Non-pigmented ciliary epithelial cell (primary cell): Measurements from ENCODE around the gene SLC19A3.
"Not testable (repeated sequence)": the region's sequence is repeated elsewhere in the genome, so short reads cannot be mapped to it uniquely, and the experiment has no call there.

Experiments used
- DNase-seq: peaks from one replicate; pipeline ENCODE4 v3.0.0-alpha.2; 2010; ENCODE audit warnings: low read depth

The SLC19A3 gene

DNA sequence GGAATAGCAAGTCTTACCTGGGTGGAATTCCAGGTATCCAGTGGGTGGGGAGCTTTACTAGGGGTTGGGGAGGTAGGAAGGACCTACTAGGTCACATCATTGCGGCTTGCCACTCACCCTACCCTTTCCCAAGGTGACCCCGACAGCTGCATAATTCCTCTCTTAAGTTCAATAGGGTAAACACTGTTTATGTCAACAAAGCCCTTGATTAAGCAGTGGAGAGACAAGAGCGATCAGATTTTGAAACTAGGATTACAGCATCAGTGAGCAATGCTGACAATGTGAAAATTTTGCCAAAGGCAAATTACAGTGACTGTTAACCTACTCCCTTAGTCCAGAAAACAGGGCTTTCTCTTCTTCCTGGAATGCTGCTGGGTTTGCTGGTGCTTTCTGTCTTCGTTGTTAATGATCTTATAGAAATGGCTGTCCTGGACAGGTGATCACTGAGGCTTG, 14.5 kb downstream of the SLC19A3 start:
- DNase-seq = no peak

DNA sequence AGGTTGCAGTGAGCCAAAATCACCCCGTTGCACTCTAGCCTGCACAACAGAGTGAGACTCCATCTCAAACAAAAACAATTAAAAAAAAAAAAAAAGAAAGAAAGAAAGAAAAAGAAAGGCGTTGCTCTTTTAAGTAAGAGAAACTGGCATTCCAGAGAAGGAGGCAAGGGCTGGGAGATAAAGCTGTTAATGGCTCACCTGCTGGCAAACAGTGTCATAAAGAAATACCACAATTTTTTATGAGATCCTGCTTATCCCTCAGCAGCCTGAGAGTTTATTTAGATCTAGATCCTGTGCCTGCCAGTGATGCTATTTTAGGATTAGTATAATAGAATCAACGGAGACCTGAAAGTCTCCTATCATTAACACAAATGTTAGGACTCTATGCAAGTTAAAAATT, 16.3 kb downstream of the SLC19A3 start:
- no peak for DNase-seq

DNA sequence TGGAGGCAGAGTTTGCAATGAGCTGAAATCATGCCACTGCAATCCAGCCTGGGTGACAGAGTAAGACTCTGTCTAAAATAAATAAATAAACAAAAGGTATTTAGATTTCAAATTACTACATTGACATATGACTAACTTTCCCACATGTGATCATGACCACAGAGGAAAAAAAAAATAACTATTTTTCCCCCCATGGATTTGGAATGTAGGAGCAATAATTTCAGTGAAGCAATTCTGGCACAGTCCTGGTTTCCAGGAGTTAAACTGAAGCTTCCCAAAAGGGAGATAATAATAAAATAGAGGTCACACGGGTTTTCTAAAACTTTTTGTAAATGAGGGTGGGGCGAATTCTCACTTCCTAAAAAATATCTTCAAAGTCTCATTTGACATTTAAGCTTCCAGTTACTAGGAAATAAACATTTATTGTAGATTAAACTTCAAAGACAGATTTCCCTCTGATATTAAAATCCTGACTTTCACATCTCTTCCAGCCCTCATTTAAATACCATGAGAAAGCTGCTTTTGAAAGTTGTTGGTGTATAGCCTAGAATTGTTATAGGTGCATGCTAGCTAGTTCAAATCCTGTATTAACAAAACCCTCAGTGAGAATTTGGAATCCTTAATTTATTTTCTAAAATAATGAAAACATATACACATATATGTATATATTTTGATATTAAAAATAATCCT, 20.7 kb downstream of the SLC19A3 start:
- DNase-seq = no peak

DNA sequence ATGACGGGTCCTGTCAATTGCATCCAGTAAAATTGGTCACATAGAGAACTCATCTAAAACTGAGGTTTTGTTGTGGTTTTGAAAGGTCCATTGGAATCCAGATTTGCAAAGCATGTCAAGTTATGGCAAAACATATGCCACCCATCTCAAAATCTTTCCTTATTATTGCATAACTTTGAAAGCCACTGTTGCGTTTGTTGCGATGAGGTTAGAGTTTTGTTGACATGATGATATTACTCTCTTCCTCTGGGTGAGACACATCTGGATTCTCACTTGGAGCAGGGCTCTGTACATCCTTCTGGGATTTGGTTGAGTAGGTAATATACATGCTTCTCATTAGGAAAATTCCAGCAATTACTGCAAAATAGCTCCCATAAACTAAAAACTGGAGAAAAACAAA, 30.6 kb downstream of the SLC19A3 start:
- no peak for DNase-seq

DNA sequence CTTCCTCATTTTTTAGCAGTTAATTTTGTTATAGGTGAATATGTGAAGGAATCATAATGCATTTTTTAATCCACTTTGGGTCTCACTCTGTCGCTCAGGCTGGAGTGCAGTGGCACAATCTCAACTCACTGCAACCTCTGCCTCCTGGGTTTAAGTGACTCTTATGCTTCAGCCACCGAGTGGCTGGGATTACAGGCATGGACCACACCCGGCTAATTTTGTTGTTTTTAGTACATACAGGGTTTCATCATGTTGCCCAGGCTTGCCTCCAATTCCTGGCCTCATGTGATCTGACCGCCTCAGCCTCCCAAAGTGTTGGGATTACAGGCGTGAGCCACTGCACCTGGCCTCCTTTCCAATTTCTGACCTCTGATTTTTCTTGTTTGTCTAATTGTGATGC, 33.6 kb downstream of the SLC19A3 start:
- DNase-seq = no peak

DNA sequence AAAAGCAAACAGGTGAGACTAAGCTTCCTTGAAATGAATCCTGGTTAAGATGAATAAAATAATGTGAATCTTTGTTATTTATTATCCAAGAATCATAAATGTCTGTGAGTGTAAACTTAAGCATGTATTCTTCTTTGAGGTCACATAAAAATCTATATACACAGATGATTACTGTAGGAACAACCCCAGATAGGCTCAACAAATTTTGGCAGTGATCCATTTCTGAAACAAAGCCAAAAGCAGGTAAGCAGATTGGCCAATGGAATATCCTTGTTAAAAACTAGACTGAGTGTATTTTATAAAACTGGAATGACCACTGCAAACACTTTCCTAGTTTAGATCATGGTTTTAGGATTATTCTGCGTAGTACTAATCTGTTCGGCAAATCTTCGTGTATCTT, 39.9 kb downstream of the SLC19A3 start:
- no peak for DNase-seq

DNA sequence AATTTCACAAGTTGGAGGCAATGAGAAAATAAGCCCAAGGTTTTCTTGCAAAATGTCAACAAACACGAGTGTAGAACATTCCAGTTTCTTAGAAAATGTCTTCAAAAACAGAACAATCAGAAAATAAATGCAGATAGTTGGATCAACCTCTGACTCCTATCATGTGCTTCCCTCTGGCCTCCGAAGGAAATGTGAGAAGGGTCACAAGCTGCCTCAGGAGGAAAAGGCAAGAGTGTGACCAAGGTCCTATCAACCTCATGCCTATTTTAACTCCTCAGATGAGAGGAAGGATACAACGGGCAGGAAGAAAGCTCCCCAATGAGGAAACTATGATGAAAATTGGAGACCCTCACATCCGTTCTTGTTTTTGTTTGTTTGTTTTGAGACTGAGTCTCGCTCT, 43.3 kb downstream of the SLC19A3 start:
- no peak for DNase-seq

DNA sequence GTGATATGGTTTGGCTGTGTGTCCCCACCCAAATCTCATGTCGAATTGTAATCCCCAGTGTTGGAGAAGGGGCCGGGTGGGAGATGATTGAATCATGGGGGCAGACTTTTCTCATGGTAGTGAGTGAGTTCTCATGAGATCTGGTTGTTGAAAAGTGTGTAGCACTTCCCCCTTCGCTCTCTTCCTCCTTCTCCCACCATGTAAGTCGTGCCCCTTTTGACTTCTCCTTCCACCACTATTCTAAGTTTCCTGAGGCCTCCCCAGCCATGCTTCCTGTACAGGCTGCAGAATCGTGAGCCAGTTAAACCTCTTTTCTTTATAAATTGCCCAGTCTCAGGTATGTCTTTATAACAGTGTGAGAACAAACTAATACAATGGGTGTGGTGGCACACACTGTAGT, 44.2 kb downstream of the SLC19A3 start:
- not testable (repeated sequence) for DNase-seq

DNA sequence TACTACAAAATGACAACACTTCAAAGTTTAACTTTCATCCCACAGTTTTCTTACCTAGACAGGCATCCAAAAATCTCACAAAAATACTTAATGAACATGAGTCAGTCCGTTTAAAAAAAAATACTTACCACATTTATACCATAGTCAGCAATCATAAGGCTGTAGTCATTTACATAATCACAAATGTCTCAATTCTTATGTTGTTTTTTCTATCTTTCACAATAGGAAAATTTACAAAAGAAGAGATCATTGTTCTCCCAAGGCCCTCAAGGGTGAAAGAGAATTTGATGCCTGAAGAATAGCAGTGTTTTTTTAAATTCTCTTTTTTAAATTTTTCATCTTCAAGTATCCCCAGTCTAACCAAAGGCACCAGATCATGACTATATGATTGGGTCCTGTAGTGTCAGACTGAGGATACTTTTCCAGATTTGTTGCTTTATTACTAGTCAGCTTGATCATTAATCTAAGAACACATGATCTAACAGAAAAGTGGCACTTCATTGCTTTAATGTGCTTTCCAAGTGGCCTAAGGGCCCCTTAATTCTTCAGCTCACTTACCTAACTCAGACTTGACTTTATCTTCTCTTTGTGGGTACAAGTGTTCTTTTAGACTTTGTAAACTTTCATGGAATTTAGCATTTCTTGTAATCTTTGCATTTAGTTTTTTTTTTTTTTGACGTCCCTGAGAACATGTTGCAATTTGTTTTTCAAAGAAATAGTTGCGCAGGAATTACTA, 46.5 kb downstream of the SLC19A3 start:
- no peak for DNase-seq

DNA sequence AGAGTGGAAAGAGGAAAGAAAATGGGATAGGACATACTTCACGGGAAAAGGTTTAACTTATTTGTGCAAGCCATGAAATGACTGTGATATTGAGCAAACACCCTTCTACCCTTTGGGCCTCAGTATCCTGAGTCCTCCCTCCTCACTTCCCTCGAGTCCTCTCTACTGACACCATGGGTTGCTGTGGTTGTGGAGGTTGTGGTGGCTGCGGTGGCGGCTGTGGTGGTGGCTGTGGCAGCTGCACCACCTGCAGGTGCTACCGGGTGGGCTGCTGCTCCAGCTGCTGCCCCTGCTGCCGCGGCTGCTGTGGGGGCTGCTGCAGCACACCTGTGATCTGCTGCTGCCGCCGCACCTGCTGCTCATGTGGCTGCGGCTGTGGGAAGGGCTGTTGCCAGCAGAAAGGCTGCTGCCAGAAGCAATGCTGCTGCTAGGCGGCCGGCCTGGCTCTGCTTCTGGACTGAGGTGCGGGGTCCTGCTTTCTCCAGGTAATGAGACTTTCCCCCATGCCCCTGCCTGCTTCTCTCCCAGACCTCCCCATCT, 51.1 kb downstream of the SLC19A3 start, which contains the start of gene SCYGR5:
Gene SCYGR5 (plus strand): TSS at position 174 of the 540 bp plus-strand sequence. CDS start 0 bp downstream, at position 174.
- DNase-seq = not testable (repeated sequence)

DNA sequence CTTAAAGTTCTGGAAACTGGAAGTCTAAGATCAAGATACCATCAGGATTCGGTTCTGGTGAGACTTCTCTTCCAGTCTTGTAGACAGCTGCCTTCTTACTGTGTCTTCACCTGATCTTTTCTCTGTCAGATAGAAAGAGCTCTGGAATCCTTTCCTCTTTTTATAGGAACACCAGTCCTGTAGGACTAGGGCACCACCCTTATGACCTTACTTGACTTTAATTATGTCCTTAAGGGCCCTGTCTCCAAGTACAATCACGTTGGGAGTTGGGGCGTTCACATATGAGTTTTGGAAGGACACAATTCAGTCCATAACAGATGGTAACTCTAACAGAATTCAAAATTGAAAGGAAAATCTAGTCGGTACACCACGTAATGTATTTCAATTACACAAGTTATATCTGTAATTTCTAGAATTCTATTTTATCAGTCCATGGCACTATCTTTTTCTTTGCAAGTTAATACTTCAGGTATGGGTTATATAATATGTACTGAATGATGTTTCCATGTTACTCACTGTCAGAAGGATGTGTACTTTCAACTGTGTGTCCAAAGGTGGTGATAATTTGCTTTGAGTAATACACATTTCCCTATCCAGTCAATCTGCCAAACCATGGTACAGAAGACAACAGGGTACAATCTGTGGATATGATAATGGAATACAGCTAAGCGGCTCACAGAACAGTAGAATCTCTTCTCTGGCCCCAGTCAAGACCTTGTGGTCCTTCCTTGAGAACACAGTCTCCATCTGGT, 52.5 kb downstream of the SLC19A3 start:
- DNase-seq = no peak

DNA sequence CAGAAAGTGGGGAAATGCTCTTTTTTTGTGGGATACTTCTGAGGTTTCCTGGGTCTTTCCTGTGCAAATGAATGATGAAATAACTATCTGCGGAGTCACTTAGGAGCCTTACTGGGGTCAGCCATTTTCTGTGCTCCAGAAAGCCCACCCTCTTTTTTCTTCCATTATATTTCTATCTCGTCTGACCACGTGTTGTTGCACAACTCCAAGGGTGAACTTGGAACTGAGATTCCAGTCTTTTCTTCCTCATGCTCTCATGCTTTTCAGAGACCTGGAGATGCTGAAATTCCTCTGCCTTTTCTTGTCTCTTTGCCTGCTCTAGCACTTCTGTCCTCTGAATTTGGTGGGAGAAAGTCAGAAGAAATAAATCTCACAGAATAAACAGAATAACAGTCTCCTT, 56.0 kb downstream of the SLC19A3 start:
- no peak for DNase-seq

DNA sequence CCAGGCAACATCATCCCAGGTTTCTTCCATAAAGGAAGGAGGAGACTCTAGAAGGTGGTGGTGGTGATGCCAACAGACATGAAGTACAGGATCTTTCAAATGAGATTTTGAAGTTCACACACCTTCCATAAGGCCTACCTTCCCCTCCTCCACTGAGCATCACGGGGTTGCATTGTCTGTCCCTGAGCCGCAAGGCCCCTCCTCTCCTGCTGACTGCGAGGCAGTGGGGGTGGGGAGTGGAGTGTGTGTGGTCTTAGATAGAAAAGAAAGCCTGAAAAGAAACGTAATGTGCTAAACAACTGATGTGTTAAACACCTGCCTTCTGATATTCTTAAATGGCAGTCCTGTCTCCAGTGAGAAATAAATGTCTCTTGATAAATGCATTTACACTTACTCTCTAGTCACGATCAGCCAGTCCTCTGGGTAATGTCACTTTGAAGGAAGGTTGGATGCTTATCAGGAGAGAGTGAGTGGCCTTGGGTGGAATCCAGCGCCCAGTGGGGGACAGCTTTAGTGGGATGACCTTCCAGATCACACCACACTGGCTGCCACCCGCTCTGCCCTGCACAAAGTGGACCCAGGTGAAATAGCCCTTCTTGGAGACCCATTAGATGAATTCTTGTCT, 56.7 kb downstream of the SLC19A3 start:
- DNase-seq = no peak

DNA sequence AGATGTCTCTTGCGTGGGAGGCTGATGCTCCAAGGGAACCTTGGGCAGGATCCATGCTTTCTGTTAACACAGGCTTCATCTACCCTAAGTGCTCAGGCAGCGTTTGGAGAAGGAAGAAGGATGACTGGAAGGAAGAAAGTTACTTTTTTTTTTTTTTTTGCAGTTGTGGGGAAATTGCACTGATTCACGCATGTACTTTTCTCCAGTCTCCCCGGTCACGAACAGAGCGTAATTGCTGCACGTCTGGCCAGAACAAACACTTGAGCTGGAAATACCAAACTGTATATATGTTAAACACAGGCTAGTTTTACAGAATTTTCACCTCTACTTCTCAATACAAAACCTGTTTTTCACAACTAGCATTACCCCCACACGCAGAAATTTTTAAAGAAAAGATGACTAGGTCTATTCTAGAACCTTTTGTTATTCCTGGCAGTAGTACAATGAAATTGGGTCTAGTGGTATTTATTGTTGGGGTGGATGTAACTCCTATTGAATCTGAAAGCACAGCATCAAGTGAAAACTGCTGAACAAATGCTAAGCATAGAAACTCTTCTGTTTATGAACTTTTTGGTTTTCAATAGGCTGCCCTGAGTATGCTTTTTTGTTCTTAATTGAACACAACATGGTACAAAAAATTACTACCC, 60.5 kb downstream of the SLC19A3 start:
- no peak for DNase-seq

DNA sequence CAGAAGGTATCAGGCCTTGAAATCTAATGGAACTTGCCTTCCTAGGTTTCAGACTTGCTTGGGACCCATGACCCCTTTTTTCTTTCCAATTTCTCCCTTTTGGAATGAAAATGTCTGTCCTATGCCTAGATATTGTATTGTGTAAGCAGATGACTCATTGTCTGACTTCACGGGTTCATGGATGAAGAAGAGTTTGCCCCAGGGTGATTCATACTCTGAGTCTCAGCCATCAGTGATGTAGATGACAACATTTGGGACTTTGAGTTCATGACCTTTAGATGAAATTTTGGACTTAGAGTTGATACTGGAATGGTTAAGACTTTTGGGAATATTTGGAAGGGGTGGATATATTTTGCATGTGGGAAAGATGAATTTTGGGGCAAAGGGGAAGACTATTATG, 62.4 kb downstream of the SLC19A3 start:
- DNase-seq = peak; percentile 76

DNA sequence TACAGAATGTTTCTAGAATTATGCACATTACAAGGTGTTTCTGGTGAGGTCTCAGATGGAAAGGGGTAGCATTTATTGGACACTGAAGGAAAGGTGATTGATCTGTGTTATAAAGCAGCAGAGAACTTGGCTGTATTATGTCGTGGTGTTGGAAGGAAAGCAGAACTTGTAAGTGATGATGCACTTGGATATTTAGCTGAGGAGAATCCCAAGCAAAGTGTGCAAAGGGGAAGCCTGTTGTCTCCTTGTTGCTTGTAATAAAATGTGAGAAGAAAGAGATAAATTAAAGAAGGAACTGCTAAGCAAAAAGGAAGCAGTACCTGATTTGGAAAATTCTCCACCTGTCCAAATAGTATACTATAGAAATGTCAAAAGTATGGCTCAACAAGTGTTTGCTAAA, 63.4 kb downstream of the SLC19A3 start:
- DNase-seq = no peak

DNA sequence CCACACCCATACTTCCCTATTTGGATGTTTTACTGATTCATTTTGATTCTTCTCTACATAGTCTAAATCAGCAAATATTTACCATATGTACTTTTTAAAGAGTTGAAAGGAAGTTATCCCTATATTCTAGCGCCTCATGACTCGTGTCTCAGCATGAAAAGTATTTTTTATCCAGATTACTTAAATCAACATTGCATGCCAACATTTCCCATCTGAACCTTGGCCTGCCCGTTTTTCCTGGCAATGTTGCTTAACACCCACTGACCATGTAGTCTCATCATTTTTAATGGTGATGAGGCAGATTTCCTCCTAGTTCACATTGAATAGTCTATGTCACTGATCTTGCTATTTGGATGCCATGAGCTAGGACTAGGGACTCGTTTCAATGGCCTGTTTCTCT, 64.4 kb downstream of the SLC19A3 start:
- DNase-seq = no peak

DNA sequence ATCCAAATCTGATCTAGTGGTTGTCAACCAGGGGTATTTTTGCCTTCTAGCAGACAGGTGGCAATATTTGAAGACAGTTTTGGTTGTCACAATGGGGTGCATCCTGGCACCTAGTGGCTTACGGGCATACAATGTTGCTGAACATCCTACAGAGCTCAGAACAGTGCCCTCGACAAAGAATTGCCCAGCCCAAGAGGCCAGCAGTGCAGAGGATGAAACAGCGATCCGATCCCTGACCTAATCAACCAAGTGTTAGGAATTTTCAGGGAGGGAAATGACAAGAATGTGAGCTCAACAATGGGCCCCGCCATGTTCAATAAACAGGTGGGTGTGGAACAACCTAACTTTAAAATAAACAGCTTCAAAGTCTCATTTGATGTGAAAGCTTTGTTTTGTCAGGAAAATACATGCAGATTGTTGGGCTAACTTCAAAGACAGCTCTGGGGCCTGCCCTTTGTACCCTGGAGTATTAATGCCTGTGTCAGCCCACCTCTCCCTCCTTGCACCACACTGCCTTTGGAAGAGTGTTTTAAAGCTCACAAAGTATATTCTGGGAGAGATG, 73.8 kb downstream of the SLC19A3 start:
- DNase-seq = no peak

DNA sequence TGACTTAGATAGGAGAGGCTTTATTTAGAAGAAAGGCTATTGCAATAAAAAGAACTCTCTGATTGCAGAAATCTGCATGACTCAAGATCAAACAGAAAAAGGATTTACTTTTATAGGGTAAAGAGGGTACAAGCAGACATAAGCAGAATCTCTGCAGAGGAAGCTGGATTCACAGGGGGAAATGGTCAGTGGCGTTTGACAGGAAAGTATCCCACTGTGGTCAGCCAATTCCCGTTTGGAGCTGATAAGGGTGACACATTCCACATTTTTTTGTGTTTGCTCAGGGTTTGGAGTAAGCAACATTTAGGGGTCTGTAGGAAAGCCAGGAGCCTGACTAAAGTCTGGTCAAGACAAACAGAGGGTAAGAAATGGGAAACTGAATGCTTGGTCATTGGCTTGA, 75.2 kb downstream of the SLC19A3 start:
- no peak for DNase-seq

DNA sequence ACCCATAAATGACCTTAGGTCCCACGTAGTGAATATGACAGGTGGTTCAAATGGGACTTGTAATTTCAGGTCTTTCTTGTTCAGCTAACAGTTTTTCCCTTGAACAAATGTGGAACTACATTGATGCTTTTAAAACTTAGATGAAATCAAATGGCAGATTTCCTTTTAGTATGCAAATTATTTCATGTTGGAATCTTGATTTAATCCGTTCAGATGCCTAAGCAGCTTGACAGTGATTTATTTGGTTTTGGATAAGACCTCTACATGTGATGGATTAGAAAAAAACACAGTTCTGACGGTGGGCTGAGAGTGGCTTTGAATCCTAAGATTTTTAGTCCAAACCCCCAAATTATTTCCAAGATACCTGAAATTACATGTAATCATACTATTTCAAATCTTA, 83.6 kb downstream of the SLC19A3 start:
- no peak for DNase-seq
